Measurements from ENCODE around the gene LMNA. TPM values are rescaled to one million over a fixed set of nuclear protein-coding genes. Genes with fewer than 3 reads are reported as not detected.
A peak's percentile ranks its signal among the peaks of the same experiment; 100 is the strongest.

The LMNA gene
- total and polyA plus RNA-seq, 10 of the 15 experiments (the other 5 are each of a cell fraction or from before 2014, with no cell fraction given) = 0.42 to 334 (median 81.1) TPM

DNA sequence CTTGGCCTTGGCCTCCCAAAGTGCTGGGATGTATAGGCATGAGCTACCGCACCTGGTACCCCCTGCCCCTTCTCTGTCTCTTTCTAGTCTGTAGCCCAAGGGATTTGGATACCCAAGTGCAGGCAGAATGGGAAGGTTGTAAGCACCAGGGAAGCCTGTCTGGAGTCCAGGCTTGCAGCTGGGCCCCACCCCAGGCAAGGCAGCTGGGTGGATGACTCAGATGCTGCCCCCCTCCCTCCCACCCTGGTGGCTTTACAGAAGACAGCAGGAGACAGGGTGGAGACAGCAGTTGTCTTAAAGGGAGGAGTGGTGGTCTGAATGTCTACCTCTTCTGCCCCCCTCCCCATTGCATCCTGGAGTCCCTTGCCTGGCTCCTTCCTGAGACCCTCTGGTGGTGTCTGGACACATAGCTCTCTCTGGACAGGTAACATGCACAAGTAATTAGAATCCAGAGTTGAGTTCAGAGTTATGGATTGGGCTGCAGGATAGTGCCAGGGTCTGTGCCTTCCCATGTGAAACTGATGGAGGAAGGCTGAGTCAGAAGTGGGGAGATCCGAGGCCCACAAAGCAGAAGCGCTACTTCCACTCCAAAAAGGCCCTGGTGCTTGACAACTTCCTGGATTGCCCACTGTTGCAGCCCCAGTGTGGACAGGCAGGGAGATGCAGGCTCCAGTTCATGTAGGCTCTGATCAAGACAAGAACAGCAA lies 5.1 kb downstream of the LMNA start (continued):
- TF ChIP-seq, protein P1, sequence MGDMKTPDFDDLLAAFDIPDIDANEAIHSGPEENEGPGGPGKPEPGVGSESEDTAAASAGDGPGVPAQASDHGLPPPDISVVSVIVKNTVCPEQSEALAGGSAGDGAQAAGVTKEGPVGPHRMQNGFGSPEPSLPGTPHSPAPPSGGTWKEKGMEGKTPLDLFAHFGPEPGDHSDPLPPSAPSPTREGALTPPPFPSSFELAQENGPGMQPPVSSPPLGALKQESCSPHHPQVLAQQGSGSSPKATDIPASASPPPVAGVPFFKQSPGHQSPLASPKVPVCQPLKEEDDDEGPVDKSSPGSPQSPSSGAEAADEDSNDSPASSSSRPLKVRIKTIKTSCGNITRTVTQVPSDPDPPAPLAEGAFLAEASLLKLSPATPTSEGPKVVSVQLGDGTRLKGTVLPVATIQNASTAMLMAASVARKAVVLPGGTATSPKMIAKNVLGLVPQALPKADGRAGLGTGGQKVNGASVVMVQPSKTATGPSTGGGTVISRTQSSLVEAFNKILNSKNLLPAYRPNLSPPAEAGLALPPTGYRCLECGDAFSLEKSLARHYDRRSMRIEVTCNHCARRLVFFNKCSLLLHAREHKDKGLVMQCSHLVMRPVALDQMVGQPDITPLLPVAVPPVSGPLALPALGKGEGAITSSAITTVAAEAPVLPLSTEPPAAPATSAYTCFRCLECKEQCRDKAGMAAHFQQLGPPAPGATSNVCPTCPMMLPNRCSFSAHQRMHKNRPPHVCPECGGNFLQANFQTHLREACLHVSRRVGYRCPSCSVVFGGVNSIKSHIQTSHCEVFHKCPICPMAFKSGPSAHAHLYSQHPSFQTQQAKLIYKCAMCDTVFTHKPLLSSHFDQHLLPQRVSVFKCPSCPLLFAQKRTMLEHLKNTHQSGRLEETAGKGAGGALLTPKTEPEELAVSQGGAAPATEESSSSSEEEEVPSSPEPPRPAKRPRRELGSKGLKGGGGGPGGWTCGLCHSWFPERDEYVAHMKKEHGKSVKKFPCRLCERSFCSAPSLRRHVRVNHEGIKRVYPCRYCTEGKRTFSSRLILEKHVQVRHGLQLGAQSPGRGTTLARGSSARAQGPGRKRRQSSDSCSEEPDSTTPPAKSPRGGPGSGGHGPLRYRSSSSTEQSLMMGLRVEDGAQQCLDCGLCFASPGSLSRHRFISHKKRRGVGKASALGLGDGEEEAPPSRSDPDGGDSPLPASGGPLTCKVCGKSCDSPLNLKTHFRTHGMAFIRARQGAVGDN (IDR thresholded peaks at IDR 0.05) = peak; percentile 72; the same call in 1 of the 2 replicates
- TF ChIP-seq NR2F1 (conservative IDR thresholded peaks at IDR 0.05) = no peak
- TF ChIP-seq CBFB (IDR thresholded peaks at IDR 0.05; ENCODE audit: low read depth) = no peak
- TF ChIP-seq EGR1 (IDR thresholded peaks at IDR 0.05; ENCODE audit: borderline replicate concordance in 1 of 2, low read depth in 2 of 2, low read length in 2 of 2) = no peak
- no peak for TF ChIP-seq NFIC (IDR thresholded peaks at IDR 0.05; ENCODE audit: low read depth, low read length)
- no peak for TF ChIP-seq WRNIP1 (IDR thresholded peaks at IDR 0.05; ENCODE audit: borderline replicate concordance, low read depth, low read length)
- TF ChIP-seq EZH2 (IDR thresholded peaks at IDR 0.05; ENCODE audit: borderline replicate concordance, control insufficient read depth, low read depth, low read length) = no peak
- TF ChIP-seq SUPT20H (IDR thresholded peaks at IDR 0.05; ENCODE audit: borderline replicate concordance, control insufficient read depth, low read depth, low read length) = no peak
- 0 out of 2 replicates have a peak, but pooled peaks have one; percentile 8 for TF ChIP-seq PAX5 (IDR thresholded peaks at IDR 0.05; ENCODE audit: borderline replicate concordance, low read depth, low read length)
- TF ChIP-seq, protein P2, sequence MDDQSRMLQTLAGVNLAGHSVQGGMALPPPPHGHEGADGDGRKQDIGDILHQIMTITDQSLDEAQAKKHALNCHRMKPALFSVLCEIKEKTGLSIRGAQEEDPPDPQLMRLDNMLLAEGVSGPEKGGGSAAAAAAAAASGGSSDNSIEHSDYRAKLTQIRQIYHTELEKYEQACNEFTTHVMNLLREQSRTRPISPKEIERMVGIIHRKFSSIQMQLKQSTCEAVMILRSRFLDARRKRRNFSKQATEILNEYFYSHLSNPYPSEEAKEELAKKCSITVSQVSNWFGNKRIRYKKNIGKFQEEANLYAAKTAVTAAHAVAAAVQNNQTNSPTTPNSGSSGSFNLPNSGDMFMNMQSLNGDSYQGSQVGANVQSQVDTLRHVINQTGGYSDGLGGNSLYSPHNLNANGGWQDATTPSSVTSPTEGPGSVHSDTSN (IDR thresholded peaks at IDR 0.05; ENCODE audit: insufficient replicate concordance, low read depth, low read length) = no peak
- TF ChIP-seq, protein P3, sequence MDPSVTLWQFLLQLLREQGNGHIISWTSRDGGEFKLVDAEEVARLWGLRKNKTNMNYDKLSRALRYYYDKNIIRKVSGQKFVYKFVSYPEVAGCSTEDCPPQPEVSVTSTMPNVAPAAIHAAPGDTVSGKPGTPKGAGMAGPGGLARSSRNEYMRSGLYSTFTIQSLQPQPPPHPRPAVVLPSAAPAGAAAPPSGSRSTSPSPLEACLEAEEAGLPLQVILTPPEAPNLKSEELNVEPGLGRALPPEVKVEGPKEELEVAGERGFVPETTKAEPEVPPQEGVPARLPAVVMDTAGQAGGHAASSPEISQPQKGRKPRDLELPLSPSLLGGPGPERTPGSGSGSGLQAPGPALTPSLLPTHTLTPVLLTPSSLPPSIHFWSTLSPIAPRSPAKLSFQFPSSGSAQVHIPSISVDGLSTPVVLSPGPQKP (IDR thresholded peaks at IDR 0.05; ENCODE audit: low read depth, low read length) = no peak
- no peak for TF ChIP-seq MTA3 (IDR thresholded peaks at IDR 0.05; ENCODE audit: borderline replicate concordance, low read length)
- no peak for TF ChIP-seq ZSCAN29 (IDR thresholded peaks at IDR 0.05)
- TF ChIP-seq CUX1 (IDR thresholded peaks at IDR 0.05; ENCODE audit: insufficient replicate concordance, low read depth, low read length) = no peak
- no peak for TF ChIP-seq CREB1 (IDR thresholded peaks at IDR 0.05; ENCODE audit: low read depth)
- TF ChIP-seq ZNF384 (IDR thresholded peaks at IDR 0.05; ENCODE audit: borderline replicate concordance, low read depth, low read length) = no peak

All from GM12878 (cell line).